HG03469 (cell line): ENCODE data around the gene HPS1.

Experiments used
- ATAC-seq: cut with Tn5 transposase; IDR thresholded peaks from one replicate; pipeline ENCODE4 v1.9.1; 2021; ENCODE audit warnings: mild to moderate bottlenecking, moderate library complexity, moderate number of reproducible peaks; ENCODE audit not compliant: unreplicated experiment

HPS1 gene

DNA sequence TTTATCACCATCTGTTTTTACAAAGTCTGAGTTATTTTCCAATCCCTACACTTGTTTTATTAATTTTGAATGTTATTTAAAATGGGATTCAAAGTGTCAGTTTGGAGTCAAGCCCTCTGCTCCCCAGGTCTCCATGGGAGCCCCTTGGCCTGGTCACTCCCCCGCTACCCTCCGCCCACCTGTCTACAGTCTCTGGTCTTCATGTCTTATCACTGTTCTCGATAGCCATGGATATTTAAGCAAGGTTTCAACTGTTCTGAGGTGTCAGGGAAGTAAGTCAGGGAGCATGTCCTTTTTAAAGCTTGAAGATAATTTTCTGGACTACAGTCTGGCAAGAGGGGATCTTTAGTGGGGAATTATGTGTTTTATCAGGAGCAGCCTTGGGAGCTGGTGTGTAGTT is 19.1 kb upstream of the HPS1 start:
- ATAC-seq: no peak

DNA sequence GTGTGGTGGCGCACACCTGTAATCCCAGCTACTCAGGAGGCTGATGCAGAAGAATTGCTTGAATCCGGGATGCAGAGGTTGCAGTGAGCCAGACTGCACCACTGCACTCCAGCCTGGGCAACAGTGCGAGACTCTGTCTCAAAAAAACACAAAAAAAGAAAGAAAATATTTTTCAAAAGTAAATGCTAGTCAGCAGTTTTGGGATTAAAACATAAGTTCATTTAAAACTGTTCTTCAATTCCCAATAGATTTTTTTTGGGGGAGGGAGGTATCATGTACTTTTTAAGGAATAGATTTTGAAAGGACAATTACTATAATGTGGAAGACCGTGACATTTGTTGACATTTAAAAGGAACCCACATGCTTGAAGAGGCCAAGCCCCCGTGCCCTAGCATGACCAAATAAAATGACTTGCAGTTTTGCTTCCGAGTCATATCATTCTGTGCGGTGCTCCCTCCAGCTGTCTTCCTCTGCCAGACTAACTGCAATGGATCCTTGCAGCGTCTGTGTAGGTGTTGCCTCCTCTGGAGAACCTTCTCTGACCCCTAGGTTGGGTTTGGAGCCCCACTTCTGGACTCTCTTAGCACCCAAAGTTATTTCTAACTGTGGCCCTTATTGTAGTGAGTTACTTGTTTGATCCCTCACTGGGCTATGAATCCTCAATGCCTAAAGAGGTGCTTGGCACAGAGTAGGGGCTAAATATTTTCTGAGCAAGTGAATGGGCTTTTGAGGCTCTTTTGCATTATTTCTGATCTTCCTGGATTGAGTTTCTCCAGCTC is 17.4 kb upstream of the HPS1 start:
- ATAC-seq: no peak

DNA sequence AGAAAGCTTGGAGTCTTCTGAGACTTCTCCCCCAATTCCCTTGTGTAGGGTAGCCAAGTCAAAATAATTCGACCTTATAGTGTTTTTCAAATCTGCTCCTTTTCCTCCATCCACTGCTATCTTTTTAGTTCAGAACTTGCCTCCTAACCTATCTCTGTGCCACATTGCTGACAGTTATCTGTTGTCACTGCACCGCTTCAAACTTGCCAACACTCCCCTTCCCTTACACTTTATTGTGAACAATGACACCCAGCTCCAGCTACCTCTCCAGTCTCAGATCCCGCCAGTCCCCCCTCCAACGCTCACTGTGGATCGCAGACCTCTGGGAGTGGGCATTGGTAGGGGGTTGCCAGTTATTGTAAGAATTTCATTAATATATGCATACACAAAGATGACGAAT is 16.3 kb upstream of the HPS1 start:
- ATAC-seq: no peak

DNA sequence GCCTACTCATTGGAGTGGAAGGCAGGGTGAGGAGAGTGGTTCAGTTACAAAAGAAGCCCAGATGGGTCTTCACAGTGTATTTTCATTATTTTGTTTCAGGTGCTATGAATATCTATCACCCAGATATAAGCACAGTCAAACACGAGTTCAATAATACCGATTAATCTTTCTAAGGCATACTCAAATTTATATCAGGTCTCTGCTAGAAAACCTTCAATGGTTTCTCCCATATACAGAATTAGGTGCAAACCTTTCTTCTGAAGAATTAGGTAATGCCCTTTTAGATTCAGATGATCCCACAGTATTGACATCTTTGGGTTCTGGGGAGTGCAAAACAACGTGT is 14.7 kb upstream of the HPS1 start:
- ATAC-seq: no peak

DNA sequence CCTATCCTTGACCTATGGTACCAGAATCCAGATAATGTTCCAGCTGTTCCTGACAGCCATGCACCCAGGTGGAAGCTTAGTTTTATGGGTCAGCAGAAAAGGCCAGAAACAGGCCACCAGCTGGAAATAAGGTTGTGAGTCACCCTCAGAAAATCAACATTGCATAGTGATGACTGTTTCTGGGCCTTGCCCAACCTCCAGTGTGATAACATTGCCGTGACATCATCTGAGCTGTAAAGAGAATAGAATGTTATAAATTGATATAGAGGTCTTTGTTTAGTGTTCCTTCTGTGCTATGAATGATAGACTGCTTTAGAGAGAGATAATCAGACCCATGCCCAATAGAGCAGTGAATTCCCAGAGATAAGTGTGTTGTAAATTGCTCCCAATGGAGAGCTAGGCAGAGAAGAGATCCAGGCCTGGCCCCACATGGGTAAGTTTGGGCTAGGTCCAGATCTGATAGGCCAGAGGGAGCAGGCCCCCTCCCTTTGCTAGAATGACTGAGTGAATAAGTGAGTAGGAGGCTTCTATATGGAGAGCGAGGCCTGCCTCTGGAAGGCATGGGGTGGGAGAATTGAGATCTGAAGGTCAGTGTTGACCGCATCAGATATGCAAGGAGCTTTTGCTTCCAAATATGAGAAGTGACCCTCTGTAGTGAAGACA is 14.2 kb upstream of the HPS1 start:
- ATAC-seq: no peak

DNA sequence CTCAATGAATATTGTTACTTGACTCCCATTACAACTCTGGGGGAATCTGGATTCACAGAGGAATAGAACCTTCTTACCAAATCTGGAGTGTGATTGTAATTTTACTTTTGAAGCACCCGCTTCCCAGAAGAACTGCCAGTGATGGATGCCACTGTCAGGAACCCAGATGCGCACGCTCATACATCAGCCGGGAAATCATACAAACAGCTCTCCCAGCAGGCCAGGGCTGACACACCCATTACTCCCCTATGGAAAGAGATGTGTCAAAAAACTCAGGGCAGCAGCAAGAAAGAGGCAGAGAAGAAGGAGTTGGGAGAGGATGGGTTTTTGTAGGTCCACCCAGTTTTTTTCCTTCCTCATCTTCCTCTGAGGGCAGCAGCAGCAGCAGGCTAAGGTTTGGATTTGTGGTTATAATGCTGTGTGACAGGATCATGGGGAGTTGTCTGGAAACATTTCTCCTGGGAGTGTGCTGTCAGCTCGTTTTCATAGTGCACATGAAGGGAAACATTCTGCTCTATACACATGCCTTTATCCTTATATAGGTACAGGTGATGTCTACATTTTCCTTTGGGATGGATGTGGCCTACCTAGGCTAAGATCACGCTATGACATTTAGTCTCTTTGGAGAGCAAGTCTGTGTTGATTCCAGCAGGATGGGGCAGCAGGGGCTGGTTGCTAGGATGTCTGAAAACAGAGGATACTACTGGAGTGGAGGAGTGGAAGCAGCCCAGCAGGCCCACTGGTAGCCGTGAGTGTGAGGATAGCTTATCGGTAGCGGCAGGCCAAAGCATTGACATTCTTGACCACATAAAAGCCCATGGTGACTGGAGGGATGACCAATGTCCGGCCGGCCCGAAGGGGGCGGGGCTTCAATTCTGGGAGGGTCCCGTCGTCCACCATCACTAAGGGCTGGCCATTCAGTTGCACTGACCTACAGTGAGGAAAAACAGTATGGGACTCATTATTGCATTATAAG is 12.4 kb upstream of the HPS1 start:
- no peak for ATAC-seq

DNA sequence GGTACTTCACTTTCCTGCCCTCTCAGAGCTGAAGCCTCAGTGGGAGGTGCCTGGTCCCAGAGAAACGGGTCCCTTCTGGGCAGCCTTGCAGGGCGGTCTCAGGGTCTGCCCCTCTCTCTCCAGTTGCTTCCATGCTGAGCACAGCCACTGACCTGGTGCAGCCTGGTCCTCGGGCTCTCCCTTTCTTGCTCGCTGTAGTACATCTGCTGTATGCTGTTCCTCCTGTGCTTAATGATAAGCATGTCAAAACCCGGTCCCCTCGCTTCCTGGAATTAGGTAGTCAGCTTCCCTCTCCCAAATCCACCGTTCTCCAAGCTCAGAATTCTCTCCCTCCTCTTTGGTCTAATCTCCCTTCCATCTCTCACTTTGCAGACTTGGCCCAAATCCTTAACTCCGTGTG is 11.0 kb upstream of the HPS1 start:
- ATAC-seq: no peak

DNA sequence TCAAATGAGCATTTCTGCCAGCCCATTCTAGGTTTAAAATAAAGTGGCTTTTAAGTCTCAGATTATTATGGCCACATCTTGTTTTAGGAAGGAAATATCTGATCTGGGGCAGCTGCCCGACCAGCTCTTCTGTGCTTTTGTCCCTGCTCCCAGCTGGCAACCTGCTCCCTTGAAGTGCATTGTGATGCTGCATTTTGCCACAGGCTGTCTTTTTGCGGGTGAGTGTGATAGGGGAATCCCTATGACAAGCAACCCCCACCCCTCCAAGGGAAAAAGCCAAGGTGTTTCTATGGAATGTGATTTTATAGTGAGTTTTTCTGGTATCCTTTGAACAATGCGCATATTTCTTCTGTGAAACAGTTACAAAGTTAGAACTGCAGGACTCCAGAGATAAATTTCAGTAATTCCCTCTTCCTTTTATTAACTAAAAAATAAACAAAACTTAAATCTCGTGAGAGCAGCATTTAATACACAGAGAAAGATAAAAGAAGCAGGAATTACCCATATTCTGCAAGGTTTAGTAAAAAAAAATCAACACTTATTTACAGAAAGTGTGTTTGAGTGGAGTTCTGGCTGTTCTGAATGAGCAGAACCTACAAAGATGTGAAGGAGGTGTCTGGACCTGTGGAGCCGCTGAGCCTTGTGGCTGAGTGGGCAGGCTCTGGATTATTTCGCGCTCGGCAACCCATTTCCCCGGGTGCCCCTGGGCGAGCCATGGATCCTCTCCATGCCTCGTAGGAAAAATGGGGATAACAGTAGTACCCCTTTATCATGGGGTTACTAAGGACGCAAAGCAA is 10.1 kb upstream of the HPS1 start:
- no peak for ATAC-seq

DNA sequence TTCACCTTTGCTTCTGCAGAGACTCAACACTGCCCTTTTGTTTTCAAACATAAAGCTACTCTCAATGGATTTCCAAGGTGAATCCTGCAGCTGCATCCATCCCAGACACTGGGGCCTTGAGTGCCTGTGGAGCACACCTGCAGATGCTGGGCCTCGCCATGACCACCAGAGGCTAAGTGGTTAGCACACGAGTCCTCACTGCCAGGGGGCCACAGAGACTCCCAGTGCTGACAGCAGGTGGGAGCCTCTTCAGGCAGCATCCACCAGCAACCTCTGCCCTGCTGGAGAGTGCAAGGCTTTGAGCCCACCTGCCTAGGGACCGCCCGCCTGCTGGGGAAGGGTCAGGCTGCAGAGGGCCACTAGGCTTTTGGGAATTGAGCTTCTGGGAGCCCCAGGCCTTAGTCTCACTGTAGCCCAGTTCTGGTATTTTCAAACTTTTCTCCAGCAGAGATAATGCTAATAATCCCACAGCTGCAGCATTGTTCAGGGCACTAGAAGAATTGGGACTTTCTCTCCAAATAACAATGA is 9.4 kb upstream of the HPS1 start:
- no peak for ATAC-seq

DNA sequence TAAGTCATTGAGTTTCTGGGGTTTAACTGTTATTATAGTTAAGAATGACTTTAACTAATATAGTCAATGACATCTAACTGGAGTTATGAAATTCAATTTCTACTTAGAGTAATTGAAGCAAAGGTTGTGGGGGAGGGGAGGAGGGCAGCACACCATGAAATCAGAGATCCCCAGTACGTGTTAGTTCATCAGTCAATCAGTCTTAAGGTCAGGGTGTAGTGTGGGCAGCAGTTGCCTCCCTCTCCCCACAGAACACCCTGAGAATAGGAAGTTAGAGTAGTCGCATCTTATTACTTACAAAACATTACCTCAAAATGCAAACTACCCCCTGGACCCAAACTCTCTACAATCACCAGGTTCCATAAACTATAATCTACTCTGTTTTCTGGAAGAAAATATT is 7.0 kb upstream of the HPS1 start:
- no peak for ATAC-seq

DNA sequence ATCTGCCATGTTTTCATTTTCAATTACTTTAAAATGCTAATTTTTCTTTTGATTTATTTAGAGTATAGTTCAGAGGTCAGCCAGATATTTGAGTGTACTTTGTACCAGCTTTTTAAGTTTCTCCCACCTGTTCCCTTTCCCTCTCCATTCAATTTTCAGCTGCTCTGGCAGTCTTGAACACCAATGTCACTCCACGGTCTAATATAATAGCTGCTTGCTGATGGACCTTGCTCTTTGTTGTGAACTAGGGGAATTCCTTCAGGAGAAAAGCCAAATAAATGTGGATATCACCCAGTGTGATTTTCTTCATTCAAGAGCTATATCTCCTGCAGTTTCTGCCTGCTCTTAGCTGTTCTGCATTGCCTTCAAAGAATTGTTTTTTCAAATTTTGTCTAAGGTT is 3.9 kb upstream of the HPS1 start:
- ATAC-seq: no peak

DNA sequence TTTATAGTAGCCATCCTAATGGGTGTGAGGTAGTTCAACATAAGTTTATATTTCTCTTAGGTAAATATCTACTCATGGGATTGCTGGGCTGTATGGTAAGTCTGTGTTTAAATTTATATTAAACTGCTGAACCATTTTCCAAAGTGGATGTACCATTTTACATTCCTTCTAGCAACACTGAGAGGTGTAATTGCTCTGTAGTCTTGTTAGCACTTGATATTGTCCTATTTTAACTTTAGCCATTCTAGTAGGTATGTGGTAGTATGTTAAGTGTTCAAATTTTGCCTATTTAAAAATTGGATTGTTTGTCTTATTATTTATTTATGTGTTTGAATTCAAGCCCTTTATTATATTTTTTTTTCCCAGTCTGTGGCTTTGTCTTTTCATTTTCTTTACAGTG is 2.6 kb upstream of the HPS1 start:
- ATAC-seq: no peak

DNA sequence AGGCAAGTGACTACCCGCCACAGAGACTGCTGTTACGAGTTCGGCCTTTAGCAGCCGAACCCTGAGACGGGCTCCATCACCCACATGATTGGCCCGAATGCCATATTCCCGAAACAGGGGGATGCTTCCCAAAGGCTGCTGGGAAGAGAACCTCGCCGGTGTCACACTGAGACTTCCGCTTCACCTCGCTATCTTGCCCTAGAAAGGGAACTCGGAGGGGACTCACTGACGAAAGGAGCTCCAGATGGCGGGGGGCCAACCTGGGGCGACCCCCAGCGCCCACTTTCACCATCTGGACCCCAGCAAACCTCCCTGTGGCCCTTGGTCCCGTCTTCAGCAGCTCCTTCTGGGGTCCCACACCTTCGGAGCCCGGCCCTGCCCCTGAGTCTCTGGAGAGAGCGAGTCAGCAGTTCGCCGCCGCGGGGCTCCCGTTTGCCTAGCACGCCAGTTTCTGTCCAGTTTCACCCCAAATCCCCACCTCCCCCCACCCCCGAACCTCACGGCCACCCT is 529 bp downstream of the HPS1 start:
- ATAC-seq: peak; percentile 13

DNA sequence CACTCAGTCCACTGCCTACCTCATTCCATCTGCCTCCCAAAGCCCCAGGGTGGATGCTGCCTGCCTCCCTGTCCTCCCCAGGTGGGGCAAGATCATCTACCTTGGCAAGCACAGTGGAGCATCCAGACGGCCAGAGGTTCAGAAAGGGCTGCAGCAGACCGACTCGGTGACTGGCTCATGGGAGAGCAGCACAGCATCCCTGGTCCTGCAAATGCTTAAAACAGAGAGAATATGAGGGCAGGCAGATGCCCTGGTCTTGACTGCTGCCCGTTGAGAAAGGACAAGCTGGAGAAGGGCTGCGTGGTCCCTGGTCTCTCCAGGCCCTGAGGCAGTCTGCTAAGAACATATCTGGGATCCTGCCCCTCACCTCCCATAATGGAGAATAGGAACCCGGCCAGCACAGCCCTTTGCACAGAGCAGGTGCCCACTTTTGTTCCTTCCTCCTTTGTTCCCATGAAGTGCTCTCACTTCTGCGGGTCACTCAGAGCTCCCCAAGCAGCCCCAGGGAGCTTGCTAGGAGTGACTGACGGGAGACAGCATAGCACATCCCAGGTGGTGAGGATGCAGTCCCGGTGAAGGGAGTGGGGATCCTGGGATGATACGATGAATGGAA is 1.4 kb downstream of the HPS1 start:
- ATAC-seq: no peak

DNA sequence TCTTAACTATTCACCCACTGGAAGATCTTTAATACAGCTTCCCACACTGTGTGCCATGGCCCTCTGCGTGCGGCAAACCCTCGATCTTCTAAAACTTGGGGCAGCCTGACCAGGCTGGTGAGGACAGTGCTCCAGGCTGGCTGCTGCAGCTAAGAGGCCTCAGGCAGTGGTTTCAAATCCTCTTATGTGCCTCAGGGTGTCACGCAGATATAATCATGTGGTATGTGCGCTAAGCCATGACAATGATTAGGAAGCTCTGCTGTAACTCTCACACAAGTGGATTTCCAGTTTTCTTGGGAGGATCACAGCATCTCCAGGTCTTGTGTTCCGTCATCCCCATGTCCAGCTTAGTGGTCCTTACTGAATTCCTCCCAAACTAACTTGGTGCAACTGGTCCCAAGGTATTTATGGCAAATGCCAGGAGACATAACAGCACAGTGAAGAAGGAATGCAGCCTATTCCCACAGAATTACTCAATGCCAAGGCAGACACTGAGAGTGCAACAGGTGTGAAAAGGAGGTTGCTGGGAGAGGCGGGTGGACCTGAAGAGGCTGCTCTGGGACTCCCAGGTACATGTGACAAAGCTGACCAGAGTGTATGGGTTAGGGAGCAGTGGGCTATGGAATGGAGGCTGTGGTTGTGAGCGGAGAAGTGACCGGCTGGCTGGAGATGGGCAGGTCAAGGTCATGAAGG is 2.3 kb downstream of the HPS1 start:
- peak; percentile 28 for ATAC-seq

DNA sequence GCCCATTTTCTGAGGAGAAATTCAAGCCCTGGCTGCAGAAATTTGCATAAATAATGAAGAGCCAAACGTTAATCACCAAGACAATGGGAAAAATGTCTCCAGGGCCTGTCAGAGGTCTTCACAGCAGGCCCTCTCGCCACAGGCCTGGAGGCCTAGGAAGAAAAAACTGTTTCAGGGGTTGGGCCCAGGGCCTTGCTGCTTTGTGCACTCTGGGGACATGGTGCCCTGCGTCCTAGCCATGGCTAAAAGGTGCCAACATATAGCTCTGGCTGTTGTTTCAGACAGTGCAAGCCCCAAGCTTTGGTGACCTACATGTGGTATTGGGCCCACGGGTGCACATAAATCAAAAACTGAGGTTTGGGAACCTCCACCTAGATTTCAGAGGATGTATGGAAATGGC is 8.0 kb downstream of the HPS1 start:
- no peak for ATAC-seq

DNA sequence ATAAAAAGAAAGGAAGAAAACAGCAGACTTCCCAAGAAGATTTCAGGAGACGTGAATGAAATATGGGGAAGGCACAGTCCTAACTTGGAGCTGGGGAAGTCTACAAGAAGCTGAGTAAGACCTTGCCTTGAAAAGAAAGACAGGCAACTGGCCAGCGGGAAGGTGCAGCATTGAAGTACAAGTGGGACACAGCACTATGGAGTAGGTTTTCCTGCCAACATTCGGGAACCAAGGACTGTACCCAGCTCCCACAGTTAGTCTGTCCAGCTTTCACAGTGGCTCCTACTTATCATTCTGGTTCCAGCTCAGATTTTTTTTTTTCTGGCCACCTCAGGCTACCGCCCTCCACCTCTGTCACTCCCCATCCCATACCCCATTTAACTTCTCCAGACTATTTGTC is 10.0 kb downstream of the HPS1 start:
- no peak for ATAC-seq

DNA sequence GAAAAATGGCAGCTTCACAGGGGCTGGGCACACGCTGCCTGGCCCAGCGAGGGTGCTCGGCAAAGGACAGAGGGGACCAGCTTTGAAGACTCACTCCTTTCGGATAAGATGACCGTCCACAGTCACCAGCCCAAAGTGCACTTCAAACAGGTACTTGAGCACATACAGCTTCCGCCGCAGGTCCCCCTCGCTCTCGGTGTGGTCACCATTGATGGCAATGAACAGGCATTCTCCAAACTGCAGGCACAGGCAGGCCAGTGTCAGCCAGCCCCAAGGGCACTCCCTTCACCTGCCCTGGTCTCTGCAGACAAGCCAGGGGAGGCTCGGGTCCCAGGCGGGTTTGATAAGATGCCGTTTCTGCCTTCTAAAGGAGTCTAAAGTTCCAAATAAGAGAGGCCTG is 11.6 kb downstream of the HPS1 start:
- no peak for ATAC-seq
